ENCODE measurements around the gene ALDH9A1. TPM values are rescaled to one million over a fixed set of nuclear protein-coding genes. Genes with fewer than 3 reads are reported as not detected.
A peak's percentile ranks its signal among the peaks of the same experiment; 100 is the strongest.
"Not testable (repeated sequence)": the region's sequence is repeated elsewhere in the genome, so short reads cannot be mapped to it uniquely, and the experiment has no call there.

ALDH9A1 gene
- polyA plus RNA-seq, 1 experiment, result 43.8 TPM

GRCh38 chr1:165644064-165644735, 54.2 kb downstream of the ALDH9A1 start:
- CTCF ChIA-PET, result interaction anchor here (0.5 kb wide), 1 partner anchor 82 kb away, joined by 3 read pairs; no protein-coding TSS in a partner anchor
- POLR2A ChIA-PET, result no interaction called here
- Histone ChIP-seq H3K36me3 (ENCODE audit: control insufficient read depth, insufficient read depth, low read length) (no peaks in the 10 kb centered on the region), H3K4me3 (ENCODE audit: low read depth, low read length) (no peak overlapping the region), H3K27me3 (ENCODE audit: control insufficient read depth, insufficient read depth, low read length) (no peaks in the 10 kb centered on the region)
- no peak for TF ChIP-seq CTCF (IDR thresholded peaks at IDR 0.05; ENCODE audit: insufficient read depth, low read depth, low read length)
- no peak for DNase-seq (ENCODE audit: low read depth)

DNA sequence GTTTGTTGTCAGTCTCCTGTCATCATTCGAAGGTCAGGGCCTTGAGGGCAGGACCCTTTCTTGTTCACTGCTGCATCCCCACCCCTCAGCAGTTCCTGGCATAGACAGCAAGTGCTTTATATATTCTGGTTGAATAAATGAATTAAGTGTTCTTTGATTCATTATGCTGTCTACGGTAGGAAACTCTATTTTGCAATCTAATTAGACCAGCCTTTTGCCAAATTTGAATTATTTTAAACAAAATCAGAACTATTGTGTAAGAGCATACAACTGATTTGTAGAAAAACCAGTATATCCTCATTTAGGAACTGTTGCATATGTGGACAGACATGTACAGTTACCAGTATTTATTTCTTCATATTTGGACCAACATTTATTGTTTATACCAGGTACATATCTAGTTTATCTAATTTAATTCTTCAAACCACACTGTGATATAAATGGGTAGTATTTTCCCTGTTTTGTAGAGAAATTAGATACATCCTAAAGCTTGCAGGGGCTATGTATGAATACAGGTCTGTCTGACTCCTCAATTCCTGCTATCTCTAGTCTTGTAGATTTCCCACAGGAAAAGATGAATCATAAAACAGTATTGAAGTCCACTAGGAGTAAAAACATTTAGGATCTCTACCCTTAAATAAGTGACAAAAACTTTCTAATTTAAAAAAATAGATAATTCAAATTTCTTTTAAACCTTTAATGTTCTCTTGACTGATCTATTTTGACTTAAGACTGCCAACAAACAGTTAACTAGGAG, 57.0 kb downstream of the ALDH9A1 start:
- ChIA-PET CTCF (interaction anchor here (1.4 kb wide), 1 partner anchor 21 kb away, joined by 4 read pairs; no protein-coding TSS in a partner anchor), POLR2A (no interaction called here)
- Histone ChIP-seq H3K27me3 (ENCODE audit: control insufficient read depth, insufficient read depth, low read length) (no peaks in the 10 kb centered on the region), H3K4me3 (ENCODE audit: low read depth, low read length) (no peak overlapping the region), H3K36me3 (ENCODE audit: control insufficient read depth, insufficient read depth, low read length) (0 out of 2 replicates have a peak, but pooled peaks cover 2% of the 10 kb centered on the region)
- no peak for TF ChIP-seq CTCF (IDR thresholded peaks at IDR 0.05; ENCODE audit: insufficient read depth, low read depth, low read length)
- DNase-seq (ENCODE audit: low read depth), result no peak

DNA sequence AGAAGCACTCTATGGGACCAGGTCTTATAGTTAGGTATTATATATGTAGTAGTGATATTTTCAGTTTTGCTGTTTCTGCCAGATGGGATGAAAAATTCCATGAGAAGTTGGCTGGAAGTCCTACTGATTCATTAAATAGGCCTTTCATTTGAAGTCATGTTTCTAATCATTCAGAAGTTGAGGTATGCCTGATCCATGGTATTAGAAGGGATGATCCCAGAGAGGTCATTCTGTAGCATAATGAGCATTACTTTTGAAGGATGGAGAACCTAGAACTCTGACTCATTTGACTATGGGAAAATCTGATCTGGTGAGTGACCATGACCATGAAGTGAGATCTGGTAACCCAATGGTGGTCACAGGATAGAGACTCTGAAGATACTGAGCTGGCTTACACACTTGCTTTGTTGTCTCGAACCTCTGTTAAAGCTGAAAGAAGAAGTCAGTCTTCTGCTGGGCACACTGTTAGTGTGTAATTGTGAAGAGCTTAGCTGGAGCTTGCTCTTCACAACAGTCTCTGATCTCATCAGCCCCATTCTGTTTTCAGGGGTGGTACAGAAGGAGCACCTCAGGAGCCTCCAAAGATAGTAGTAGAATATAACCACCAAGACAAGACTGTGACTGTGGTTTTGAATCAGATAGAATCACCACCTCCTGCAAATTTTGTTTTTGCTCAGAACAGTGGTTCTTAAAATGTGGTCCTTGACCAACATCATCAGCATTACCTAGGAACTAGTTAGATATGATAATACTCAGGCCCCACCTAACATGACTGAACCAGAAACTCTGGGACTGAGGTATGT, 58.3 kb downstream of the ALDH9A1 start:
- DNase-seq (ENCODE audit: low read depth), result no peak
- CTCF ChIA-PET, result interaction anchor here (1.3 kb wide), 1 partner anchor 27 kb away, joined by 3 read pairs; no protein-coding TSS in a partner anchor

DNA sequence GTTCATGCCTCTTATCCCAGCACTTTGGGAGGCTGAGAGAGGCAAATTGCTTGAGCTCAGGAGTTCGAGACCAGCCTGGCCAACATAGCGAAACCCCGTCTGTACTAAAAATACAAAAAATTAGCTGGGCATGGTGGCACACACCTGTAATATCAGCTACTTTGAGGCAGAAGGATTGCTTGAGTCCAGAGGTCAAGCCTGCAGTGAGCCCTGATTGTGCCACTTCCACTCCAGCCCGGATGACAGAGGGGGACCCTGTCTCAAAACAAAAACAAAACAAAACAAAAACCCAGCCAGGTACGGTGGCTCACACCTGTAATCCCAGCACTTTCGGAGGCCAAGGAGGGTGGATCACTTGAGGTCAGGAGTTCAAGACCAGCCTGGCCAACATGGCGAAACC, 60.2 kb downstream of the ALDH9A1 start:
- CTCF ChIA-PET; POLR2A ChIA-PET; H3K4me3 ChIP-seq (ENCODE audit: low read depth, low read length); DNase-seq (ENCODE audit: low read depth); H3K27me3 ChIP-seq (ENCODE audit: control insufficient read depth, insufficient read depth, low read length); H3K36me3 ChIP-seq (ENCODE audit: control insufficient read depth, insufficient read depth, low read length): not testable (repeated sequence)

More for the DNA sequence above, 58.3 kb downstream of the ALDH9A1 start:
- H3K27me3 ChIP-seq (ENCODE audit: control insufficient read depth, insufficient read depth, low read length), result no peaks in the 10 kb centered on the region
- POLR2A ChIA-PET, result no interaction called here
- H3K36me3 ChIP-seq (ENCODE audit: control insufficient read depth, insufficient read depth, low read length), result 0 out of 2 replicates have a peak, but pooled peaks cover 2% of the 10 kb centered on the region
- no peak for TF ChIP-seq CTCF (IDR thresholded peaks at IDR 0.05; ENCODE audit: insufficient read depth, low read depth, low read length)
- H3K4me3 ChIP-seq (ENCODE audit: low read depth, low read length), result no peak overlapping the region

- peak; percentile 65 for DNase-seq (ENCODE audit: low read depth)
- no peak for TF ChIP-seq CTCF (IDR thresholded peaks at IDR 0.05; ENCODE audit: insufficient read depth, low read depth, low read length)
- H3K27me3 ChIP-seq (ENCODE audit: control insufficient read depth, insufficient read depth, low read length), result no peaks in the 10 kb centered on the region
- ChIA-PET POLR2A (no interaction called here), CTCF (interaction anchor here (0.6 to 1.3 kb wide), 2 partner anchors 9 to 276 kb away, joined by 3 read pairs; no protein-coding TSS in a partner anchor)
- no peak overlapping the region for H3K4me3 ChIP-seq (ENCODE audit: low read depth, low read length)
- H3K36me3 ChIP-seq (ENCODE audit: control insufficient read depth, insufficient read depth, low read length), result 0 out of 2 replicates have a peak, but pooled peaks cover 2% of the 10 kb centered on the region
Observed at GRCh38 chr1:165637427-165637826, 60.9 kb downstream of the ALDH9A1 start.

Data from BJ (cell line).